GM18909 (cell line): ENCODE data around the gene BRAT1.

Source experiments
- ATAC-seq: cut with Tn5 transposase; IDR thresholded peaks from one replicate; pipeline ENCODE4 v1.9.1; 2021; ENCODE audit warnings: mild to moderate bottlenecking; ENCODE audit not compliant: unreplicated experiment, poor library complexity

Gene BRAT1

GRCh38 chr7:2516194-2516555 lies 39.1 kb downstream of the BRAT1 start:
- ATAC-seq, result no peak

DNA sequence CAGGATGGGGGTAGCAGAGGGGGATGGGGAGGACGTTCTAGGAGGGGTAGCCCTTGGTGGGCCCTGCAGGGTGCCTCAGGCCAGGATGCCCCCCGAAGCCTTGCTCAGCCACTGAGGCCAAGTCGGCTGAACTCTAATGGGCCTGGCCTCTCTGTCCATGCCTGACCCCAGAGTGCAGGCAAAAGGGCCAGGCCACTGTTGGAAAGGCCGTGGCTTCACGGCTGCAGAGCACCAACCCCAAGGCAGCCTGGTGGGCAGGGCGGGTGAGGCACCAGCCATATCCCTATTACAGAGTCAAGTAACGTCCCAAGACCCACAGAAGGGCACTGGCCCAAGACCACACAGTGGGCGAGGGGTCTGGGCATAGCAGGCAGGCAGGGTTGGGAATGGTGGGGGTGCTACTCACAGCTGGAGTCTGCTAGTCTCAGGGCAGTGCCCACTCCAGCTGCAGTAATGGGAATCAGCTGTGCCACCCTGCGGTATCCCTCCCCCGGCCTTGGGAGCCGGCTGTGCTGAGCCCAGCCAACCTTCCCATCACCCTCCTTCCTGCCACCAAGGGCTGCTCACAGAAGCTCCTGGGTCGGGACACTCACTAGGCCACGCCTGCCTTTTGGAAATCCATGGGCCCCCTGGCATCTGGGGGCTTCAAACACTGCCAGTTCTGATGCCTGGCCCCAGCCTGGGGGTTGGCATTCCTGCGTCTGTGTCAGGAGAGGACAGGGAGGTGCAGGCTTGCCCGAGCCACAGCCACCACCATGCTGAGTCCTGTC lies 39.7 kb downstream of the BRAT1 start:
- ATAC-seq, result no peak

GRCh38 chr7:2514473-2515423 lies 40.6 kb downstream of the BRAT1 start:
- ATAC-seq, result no peak

DNA sequence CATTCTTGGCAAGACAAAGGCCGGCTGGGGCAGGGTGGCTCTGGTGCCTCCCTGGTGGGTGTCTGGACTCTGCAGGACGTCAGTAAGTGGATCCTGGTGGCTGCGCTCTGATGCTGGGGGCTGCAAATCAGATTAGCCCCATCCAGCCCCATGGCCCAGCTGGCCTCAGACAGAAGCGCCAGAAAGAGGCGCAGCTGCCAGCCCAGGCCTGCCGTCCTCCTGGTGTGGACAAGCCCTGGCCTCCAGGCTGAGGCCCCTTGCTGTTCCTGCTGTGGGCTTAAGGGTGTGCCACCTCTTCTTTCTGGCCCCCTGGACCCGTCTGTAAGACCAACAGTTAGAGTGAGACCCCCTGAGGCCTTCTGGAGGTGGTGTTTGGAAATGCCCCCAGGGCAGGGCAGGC lies 41.6 kb downstream of the BRAT1 start:
- ATAC-seq, result no peak

DNA sequence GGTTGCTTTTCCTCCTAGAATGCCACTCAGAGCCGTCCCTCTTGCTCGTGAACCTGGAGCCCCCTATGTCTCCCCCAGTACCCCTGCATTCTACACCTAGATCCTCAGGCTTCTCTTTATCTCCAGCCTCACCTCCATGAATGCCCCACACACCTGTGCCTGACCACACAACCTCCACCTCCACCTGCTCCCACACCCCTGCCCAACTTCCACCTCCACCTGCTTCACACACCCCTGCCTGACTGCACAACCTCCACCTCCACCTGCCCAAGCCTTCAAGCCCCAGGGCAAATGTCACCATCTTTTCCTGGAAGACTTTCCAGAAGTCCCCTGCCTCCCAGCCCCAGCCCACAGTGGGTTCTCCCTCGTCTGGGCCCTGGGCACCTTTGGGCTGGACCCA lies 42.6 kb downstream of the BRAT1 start:
- ATAC-seq, result no peak

DNA sequence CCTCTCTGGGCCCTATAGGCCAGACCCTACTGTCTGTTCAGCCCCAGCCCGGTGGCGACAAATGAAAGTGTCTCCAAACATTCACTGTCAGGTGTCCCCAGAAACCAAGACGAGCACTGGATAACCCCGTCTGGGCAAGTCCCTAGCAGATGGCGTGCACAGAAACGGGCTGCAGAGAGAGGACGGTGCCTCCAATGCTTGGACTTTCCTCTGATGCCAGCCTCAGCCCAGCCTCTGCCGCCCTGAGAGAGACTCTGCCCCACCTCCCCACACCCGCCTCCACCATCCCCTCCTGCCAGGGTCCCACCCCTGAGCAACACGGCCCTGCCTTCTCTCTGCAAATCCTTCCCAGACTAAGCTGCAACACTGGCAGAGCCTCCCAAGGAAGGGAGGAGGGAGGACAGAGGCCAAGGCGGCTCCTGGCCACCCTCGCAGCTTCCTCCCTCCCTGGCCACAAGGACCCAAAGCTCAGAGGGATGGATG lies 43.1 kb downstream of the BRAT1 start:
- ATAC-seq, result no peak

- ATAC-seq, result no peak
Measured at GRCh38 chr7:2511769-2512168, 43.6 kb downstream of the BRAT1 start.

DNA sequence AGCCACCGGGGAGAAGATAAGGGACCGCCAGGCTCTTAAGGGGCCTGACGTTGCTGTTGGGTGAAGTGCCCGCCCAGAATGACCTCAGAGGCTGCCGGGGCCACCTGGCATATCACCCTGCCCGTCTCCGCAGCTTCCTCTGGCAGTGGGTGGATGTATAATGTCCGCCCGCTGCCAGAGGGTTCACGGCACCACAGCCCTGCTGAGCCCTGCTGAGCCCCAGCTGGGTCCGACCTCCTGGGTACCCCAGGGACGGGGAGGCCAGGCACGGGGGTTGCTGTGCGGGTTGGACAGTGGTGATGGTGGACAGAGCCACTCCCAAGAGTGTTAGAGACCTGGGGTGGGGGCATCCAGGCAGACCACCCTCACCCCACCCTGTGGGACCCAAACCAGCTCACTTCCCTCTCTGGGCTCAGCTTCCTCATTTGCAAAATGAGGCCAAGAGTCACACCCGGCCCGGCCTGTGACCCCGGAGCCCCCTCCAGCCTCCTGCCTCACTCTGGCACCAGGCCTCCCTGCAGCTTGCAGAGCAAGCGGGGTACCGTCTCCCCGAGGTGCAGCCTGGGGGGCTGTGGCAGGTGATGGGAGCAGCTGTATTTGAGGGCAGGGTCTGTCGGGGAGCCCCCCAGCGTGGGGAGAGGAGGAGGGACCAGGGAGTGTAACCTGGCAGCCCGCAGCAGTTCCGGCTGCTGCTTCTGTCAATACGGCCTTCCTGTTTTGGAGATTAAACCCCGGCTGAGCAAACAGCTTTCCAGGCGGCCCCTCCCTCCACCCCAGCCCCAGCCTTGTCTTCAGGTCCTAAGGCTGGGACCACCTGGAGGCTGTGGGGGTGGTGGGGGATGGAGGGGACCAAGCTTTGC lies 44.2 kb downstream of the BRAT1 start:
- ATAC-seq, result no peak

GRCh38 chr7:2510130-2510776 lies 45.1 kb downstream of the BRAT1 start:
- no peak for ATAC-seq

- ATAC-seq, result no peak
Measured at GRCh38 chr7:2509298-2509906, 45.9 kb downstream of the BRAT1 start.

GRCh38 chr7:2508327-2509215 lies 46.8 kb downstream of the BRAT1 start:
- ATAC-seq, result peak; percentile 50

DNA sequence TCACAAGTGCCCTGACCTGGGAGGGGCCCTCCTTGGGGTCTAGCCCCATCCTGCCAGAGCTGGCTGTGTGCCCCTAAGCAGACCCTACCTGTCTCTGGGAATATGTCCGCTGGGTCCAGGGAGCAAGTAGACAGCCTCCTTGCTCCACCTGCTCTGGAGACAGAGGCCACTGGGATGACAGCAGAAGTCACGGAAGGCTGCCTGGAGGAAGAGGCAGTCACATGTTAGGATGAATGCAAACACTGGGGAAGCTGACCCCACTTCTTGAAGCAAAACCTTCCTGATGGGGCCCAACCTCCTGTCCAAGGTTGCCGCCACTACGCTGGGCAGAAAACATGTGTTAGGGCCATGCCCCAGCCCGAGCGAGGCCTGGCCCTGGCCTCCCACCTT lies 47.4 kb downstream of the BRAT1 start:
- no peak for ATAC-seq

- no peak for ATAC-seq
Measured at GRCh38 chr7:2507208-2507916, 48.0 kb downstream of the BRAT1 start.

DNA sequence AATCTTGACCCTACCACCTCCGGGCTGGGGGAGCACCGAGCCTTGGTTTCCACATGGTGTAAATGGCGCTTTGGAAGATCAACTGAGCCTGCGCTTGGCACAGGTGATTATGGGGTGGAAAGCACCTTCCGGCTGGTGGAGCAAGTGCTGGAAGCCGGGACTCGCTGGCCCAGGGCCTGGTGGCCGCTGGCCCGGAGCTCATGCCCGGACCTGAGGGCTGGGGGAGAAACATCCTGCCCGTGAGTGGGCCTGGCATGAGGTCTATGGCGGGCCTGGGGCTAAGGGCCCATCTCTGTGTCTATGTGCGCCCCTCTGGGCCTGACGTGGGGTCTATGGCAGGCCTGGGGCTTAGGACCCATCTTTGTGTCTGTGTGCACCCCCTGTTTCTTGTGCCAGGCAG lies 49.9 kb downstream of the BRAT1 start:
- ATAC-seq, result no peak

DNA sequence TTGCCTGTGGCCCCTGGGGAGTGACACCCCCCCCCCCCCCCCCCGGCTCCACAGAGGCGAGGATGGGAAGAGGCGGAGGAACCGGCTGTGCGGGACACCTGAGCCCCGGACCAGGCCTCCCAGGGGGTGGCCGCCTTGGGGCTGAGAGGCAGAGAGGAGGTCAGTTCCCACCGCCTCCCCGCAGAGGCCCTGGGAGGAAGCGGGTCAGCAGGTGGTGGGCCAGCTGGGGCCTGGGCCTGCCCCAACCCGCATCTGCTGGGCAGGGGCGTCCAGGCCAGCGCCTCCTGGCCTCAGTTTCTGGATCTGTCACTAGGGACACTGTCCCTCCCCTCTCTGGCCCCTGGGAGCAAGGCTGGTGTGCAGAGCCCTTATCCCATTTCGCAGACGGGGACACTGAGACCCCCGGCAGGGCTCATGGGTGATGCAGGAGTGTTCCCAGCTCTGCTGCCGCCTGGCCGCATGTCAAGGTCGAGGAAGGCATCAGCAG lies 50.4 kb downstream of the BRAT1 start:
- ATAC-seq, result no peak

- ATAC-seq, result no peak
Measured at GRCh38 chr7:2504128-2504888, 51.0 kb downstream of the BRAT1 start.
